ENCODE results near the gene AMPD3. TPM values are rescaled to one million over a fixed set of nuclear protein-coding genes. Genes with fewer than 3 reads are reported as not detected.

AMPD3 gene
- total RNA-seq, 4 donors from 2014 or later: 104 to 185 (median 112) TPM

DNA sequence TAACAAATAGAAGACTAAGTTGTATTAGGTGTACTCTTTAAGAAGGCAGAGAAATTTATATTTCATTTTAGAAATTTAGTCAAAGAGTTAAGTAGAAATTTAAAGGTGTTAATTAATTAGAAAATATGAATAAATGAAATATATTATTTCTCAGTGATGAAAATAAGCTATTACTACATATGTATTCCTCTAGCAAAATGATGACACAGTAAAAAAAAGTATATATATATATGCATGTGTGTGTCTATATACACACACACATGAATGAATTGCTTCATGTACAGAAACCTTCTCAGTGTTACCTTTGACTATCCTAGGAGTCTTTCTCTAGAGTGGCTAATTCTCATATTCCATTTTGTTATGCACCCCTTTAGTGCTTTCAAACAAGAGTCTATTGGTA is 78.3 kb downstream of the AMPD3 start:
- Histone ChIP-seq H3K9me3 (no peaks in the 10 kb centered on the region), H3K4me1 (no peaks in the 10 kb centered on the region), H3K27ac (no peak overlapping the region), H3K36me3 (peaks cover 0 to 31% of the 10 kb centered on the region in 2 donors), H3K4me3 (no peak overlapping the region), H3K27me3 (no peaks in the 10 kb centered on the region)
- TF ChIP-seq, protein P1, sequence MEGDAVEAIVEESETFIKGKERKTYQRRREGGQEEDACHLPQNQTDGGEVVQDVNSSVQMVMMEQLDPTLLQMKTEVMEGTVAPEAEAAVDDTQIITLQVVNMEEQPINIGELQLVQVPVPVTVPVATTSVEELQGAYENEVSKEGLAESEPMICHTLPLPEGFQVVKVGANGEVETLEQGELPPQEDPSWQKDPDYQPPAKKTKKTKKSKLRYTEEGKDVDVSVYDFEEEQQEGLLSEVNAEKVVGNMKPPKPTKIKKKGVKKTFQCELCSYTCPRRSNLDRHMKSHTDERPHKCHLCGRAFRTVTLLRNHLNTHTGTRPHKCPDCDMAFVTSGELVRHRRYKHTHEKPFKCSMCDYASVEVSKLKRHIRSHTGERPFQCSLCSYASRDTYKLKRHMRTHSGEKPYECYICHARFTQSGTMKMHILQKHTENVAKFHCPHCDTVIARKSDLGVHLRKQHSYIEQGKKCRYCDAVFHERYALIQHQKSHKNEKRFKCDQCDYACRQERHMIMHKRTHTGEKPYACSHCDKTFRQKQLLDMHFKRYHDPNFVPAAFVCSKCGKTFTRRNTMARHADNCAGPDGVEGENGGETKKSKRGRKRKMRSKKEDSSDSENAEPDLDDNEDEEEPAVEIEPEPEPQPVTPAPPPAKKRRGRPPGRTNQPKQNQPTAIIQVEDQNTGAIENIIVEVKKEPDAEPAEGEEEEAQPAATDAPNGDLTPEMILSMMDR (IDR thresholded peaks at IDR 0.05 in 4 of 5, conservative IDR thresholded peaks at IDR 0.05 in 1 of 5): no peak
- no peak for TF ChIP-seq POLR2A (IDR thresholded peaks at IDR 0.05)
- in situ Hi-C loops (cut with MboI; ENCODE audit: low sequenced_read_pairs in 4 of 4) (loop anchor here in 2 of 4 donors (25.0 kb wide), 2 partner anchors 129 to 204 kb away; no protein-coding TSS in a partner anchor), intact Hi-C loops (cut with DNase I; ENCODE audit: low total_unique reads) (no loop called here)
- DNase-seq (no peak), ATAC-seq (no peak)

DNA sequence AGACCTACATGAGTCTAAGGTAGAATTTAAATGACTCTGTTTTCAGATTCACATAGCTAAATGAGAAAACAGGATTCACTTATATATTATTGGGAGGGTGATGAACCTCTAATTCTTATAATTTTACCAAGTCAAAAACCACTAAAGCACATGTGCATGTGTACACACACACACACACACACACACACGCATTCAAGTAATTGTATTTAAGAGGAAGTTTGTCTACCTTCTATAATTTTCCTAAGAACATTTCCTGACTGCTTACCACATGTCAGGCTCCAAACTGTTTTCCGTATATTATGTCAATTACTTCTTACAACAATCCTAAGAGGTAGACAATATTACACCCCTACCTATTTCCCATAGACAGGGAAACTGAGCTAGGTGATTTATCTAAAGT is 79.3 kb downstream of the AMPD3 start:
- TF ChIP-seq, protein P1 (IDR thresholded peaks at IDR 0.05 in 4 of 5, conservative IDR thresholded peaks at IDR 0.05 in 1 of 5): no peak
- TF ChIP-seq POLR2A (IDR thresholded peaks at IDR 0.05): no peak
- Histone ChIP-seq H3K4me1 (peaks cover 0 to 4% of the 10 kb centered on the region in 2 donors), H3K36me3 (peaks cover 0 to 28% of the 10 kb centered on the region in 2 donors), H3K27ac (no peak overlapping the region), H3K9me3 (no peaks in the 10 kb centered on the region), H3K27me3 (no peaks in the 10 kb centered on the region), H3K4me3 (no peak overlapping the region)
- DNase-seq (no peak), ATAC-seq (no peak)
- in situ Hi-C loops (cut with MboI; ENCODE audit: low sequenced_read_pairs in 4 of 4) (loop anchor here in 2 of 4 donors (25.0 kb wide), 2 partner anchors 128 to 203 kb away; no protein-coding TSS in a partner anchor), intact Hi-C loops (cut with DNase I; ENCODE audit: low total_unique reads) (no loop called here)

DNA sequence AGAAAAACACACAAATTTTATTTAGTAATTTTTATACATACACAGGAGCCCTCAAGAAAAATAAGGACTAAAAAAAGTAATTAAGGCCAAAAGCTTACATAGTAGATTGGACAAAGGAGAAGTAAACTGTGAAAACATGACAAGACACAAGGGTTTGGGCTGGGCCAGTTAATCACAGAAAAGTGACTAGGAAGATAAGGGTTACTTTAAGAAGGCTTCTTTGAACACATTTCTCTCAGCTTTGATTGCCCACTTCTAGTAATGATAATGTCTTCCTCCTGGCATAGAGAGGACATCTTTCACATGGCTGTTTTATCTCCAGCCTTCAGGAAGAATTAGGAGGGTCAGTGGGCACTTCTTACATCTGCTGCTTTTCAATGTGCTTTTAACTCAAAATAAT is 82.5 kb downstream of the AMPD3 start:
- intact Hi-C loops (cut with DNase I; ENCODE audit: low total_unique reads) (loop anchor here (5.0 kb wide), 1 partner anchor 45 kb away; no protein-coding TSS in a partner anchor), in situ Hi-C loops (cut with MboI; ENCODE audit: low sequenced_read_pairs in 4 of 4) (loop anchor here in 2 of 4 donors (25.0 kb wide), 2 partner anchors 125 to 200 kb away; no protein-coding TSS in a partner anchor)
- H3K27me3 ChIP-seq: no peaks in the 10 kb centered on the region
- peaks cover 0 to 12% of the 10 kb centered on the region in 2 donors for H3K36me3 ChIP-seq
- no peak overlapping the region for H3K4me3 ChIP-seq
- no peak for ATAC-seq
- no peak for DNase-seq
- TF ChIP-seq POLR2A (IDR thresholded peaks at IDR 0.05): no peak
- TF ChIP-seq, protein P1 (IDR thresholded peaks at IDR 0.05 in 4 of 5, conservative IDR thresholded peaks at IDR 0.05 in 1 of 5): no peak
- no peak overlapping the region for H3K27ac ChIP-seq
- H3K9me3 ChIP-seq: no peaks in the 10 kb centered on the region
- peaks cover 8 to 13% of the 10 kb centered on the region in 2 donors for H3K4me1 ChIP-seq

DNA sequence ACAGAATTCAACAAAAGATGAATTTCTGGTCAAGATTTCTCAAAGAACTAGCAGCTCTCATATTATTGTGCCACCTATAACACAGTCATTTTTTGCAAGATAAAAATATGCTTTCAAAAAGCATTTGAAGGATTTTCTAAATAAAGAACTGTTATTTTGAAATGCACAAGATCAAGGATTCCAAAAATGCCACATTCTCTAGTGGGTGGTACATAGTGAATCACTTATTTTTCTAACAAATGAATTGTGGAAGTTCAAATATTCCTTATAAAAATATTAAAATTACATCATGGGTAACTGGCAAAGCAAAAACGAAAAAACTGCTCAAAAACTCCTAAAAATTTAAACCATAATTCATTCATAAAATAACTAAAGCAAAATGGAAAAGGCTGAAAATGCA is 83.9 kb downstream of the AMPD3 start:
- Histone ChIP-seq H3K9me3 (no peaks in the 10 kb centered on the region), H3K4me1 (peaks cover 8 to 13% of the 10 kb centered on the region in 2 donors), H3K36me3 (peaks cover 0 to 1% of the 10 kb centered on the region in 2 donors), H3K4me3 (no peak overlapping the region), H3K27me3 (no peaks in the 10 kb centered on the region), H3K27ac (peak overlapping the region in 3 of 4 donors; percentile 94 to 97 (median 95))
- no peak for TF ChIP-seq POLR2A (IDR thresholded peaks at IDR 0.05)
- TF ChIP-seq, protein P1 (IDR thresholded peaks at IDR 0.05 in 4 of 5, conservative IDR thresholded peaks at IDR 0.05 in 1 of 5): no peak
- DNase-seq (no peak), ATAC-seq (no peak)
- intact Hi-C loops (cut with DNase I; ENCODE audit: low total_unique reads): loop anchor here (5.0 kb wide), 1 partner anchor 47 kb away; no protein-coding TSS in a partner anchor
- in situ Hi-C loops (cut with MboI; ENCODE audit: low sequenced_read_pairs in 4 of 4): loop anchor here in 2 of 4 donors (25.0 kb wide), 2 partner anchors 123 to 198 kb away; no protein-coding TSS in a partner anchor
